Right hindlimb (tissue), 1 donor: Measurements from ENCODE around the gene MACROD2.
"Not testable (repeated sequence)": the region's sequence is repeated elsewhere in the genome, so short reads cannot be mapped to it uniquely, and the experiment has no call there.

Source experiments
- DNase-seq: peaks from one replicate; pipeline ENCODE4 v3.0.0-alpha.2; 2018

MACROD2 gene

GRCh38 chr20:15075586-15075985, 1080.3 kb downstream of the MACROD2 start:
- no peak for DNase-seq

- DNase-seq: no peak
Observed at GRCh38 chr20:15076785-15077184, 1081.5 kb downstream of the MACROD2 start.

- DNase-seq: peak; percentile 34
Observed at GRCh38 chr20:15077733-15078250, 1082.5 kb downstream of the MACROD2 start.

- DNase-seq: no peak
Observed at GRCh38 chr20:15079594-15080340, 1084.5 kb downstream of the MACROD2 start.

- DNase-seq: no peak
Observed at GRCh38 chr20:15081261-15081660, 1085.9 kb downstream of the MACROD2 start.

- no peak for DNase-seq
Observed at GRCh38 chr20:15091421-15092037, 1096.2 kb downstream of the MACROD2 start.

GRCh38 chr20:15098351-15098750, 1103.0 kb downstream of the MACROD2 start:
- DNase-seq: no peak

- no peak for DNase-seq
Observed at GRCh38 chr20:15099130-15099529, 1103.8 kb downstream of the MACROD2 start.

GRCh38 chr20:15100506-15101160, 1105.3 kb downstream of the MACROD2 start:
- DNase-seq: no peak

GRCh38 chr20:15107931-15108330, 1112.6 kb downstream of the MACROD2 start:
- no peak for DNase-seq

- no peak for DNase-seq
Observed at GRCh38 chr20:15109494-15109893, 1114.2 kb downstream of the MACROD2 start.

- no peak for DNase-seq
Observed at GRCh38 chr20:15111654-15112053, 1116.3 kb downstream of the MACROD2 start.

GRCh38 chr20:15113144-15113773, 1117.9 kb downstream of the MACROD2 start:
- DNase-seq: no peak

- DNase-seq: no peak
Observed at GRCh38 chr20:15119852-15120487, 1124.7 kb downstream of the MACROD2 start.

- DNase-seq: no peak
Observed at GRCh38 chr20:15122613-15123012, 1127.3 kb downstream of the MACROD2 start.

GRCh38 chr20:15131176-15131575, 1135.9 kb downstream of the MACROD2 start:
- no peak for DNase-seq

GRCh38 chr20:15138548-15139126, 1143.3 kb downstream of the MACROD2 start:
- no peak for DNase-seq

GRCh38 chr20:15139522-15139921, 1144.2 kb downstream of the MACROD2 start:
- no peak for DNase-seq

- no peak for DNase-seq
Observed at GRCh38 chr20:15140286-15140685, 1145.0 kb downstream of the MACROD2 start.

- DNase-seq: not testable (repeated sequence)
Observed at GRCh38 chr20:15140940-15141339, 1145.6 kb downstream of the MACROD2 start.

- DNase-seq: no peak
Observed at GRCh38 chr20:15141861-15142260, 1146.5 kb downstream of the MACROD2 start.

- no peak for DNase-seq
Observed at GRCh38 chr20:15143478-15143877, 1148.2 kb downstream of the MACROD2 start.
